MG63 (cell line): ENCODE measurements around the gene SRCIN1. TPM values are rescaled to one million over a fixed set of nuclear protein-coding genes. Genes with fewer than 3 reads are reported as not detected.
"Not testable (repeated sequence)": the region's sequence is repeated elsewhere in the genome, so short reads cannot be mapped to it uniquely, and the experiment has no call there.

Experiments
- DNase-seq: peaks from one replicate; pipeline ENCODE4 v3.0.0-alpha.2; 2020
- H3K27me3 ChIP-seq: fragments of 250-450 bp; sonication (Bioruptor Pico); 2 replicates; pipeline ENCODE4 v1.5.1; 2020; ENCODE audit warnings: mild to moderate bottlenecking, moderate library complexity
- H3K36me3 ChIP-seq: fragments of 250-450 bp; sonication (Bioruptor Pico); 2 replicates; pipeline ENCODE4 v1.5.1; 2020; ENCODE audit warnings: mild to moderate bottlenecking, moderate library complexity
- H3K4me3 ChIP-seq: fragments of 250-450 bp; sonication (Bioruptor Pico); 2 replicates; pipeline ENCODE4 v1.5.1; 2020; ENCODE audit warnings: mild to moderate bottlenecking, moderate library complexity
- H3K9me3 ChIP-seq: fragments of 250-450 bp; sonication (Bioruptor Pico); 2 replicates; pipeline ENCODE4 v1.5.1; 2020; ENCODE audit warnings: mild to moderate bottlenecking, moderate library complexity
- total RNA-seq: library from RNA; depleted of rRNA; stranded (reverse); fragments of >200 nt; shearing (Covaris generic); gene quantifications from 2 replicates; pipeline ENCODE4 v1.2.3, GENCODE V29; 2014; ENCODE audit warnings: low replicate concordance

Gene SRCIN1
- total RNA-seq, 1 experiment from 2014 or later, result 0.07 TPM

DNA sequence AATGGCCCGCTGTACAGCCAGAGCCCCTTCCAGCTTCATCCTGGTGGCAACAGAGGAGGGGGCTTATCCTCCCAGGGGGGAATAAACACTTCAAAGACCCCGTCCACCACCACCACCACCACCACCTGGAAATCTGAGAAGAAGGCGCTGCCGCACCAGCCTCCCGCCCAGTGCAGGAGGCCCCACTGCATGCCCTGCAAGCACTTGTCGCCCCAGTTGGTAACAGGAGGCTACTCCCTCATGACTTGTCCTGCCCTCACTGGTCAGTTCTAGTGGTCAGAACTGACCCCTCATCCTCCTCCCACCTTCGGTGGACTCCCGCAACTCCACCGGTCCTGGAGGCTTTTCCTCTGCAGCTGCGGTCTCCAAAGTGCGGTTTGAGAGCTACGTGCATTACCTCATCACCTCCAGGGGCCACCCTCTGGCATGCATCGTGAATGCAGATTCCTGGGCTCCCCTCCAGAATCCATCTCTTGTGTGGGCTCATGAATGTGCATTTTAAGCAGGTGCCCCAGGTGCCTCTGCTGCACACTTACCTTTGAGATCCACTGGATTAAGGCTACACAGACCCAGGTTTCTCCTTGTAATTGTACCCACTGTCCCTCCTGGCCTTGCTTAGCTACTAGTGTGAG lies 71.8 kb downstream of the SRCIN1 start:
- DNase-seq, result no peak
- Histone ChIP-seq H3K36me3 (no peaks in the 10 kb centered on the region), H3K9me3 (no peaks in the 10 kb centered on the region), H3K4me3 (no peak overlapping the region), H3K27me3 (peaks cover 2% of the 10 kb centered on the region; the same call in 1 of the 2 replicates)

DNA sequence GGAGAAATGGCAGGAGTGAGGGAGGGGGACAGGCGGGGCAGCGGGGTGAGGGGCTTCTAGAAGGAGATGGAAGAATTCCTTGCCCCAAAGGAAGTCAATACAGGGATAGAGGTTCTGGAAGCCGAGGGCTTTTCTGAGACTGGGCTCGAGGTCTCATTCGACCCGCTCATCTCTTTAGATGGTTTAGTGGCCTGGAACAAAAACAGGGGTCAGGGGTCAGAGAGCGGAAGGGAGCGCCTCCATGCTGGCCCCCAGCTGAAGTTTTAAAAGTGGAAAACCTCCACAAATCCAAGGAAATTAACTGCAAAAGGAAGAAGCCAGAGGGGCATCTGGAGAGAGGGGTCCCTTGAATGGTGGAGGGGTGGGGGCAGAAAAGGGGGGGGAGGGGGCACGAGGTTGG lies 72.5 kb downstream of the SRCIN1 start:
- no peaks in the 10 kb centered on the region for H3K36me3 ChIP-seq
- H3K9me3 ChIP-seq, result no peaks in the 10 kb centered on the region
- no peak for DNase-seq
- H3K4me3 ChIP-seq, result no peak overlapping the region
- peaks cover 2% of the 10 kb centered on the region; the same call in 1 of the 2 replicates for H3K27me3 ChIP-seq

DNA sequence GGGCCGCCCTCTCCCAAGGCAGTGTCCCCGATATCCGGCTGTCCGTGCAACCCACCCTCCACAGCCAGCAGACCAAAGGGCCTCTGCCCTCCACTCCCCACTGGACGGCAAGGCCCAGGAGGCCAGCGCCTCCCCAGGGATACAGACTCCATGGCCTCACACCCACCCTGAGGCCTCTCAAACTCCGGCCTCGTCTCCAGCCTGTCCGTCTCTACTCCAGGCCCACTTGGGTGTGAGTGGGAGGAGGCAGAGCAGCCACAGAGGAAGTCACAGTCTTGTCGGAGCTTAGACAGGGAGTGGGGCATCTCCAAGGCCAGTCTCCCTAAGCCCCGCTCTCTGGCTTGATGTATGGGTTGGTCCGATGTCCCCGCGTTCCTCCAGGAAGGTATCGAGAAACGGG lies 73.3 kb downstream of the SRCIN1 start:
- Histone ChIP-seq H3K4me3 (no peak overlapping the region), H3K9me3 (no peaks in the 10 kb centered on the region), H3K27me3 (peaks cover 2% of the 10 kb centered on the region; the same call in 1 of the 2 replicates), H3K36me3 (no peaks in the 10 kb centered on the region)
- DNase-seq, result no peak

DNA sequence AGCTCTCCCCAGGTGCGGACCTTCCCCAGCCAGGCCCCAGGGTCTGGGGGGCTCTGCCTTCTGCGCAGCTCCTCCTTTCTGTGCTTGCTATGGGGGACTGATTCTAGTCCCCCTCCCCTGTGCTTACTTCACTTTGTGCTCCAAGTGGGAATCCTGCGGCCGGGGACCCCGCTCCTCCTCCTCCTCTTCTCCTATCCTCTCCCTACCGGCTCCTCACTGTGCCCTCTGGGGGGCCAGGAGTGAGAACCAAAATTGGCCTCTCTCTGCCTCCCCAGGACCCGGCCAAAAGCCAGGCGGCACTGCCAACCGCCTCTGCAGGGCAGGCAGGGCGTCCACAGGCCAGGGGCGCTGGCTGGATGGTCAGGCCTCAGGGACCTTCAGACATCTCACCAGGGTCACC lies 74.0 kb downstream of the SRCIN1 start:
- H3K36me3 ChIP-seq, DNase-seq, H3K4me3 ChIP-seq, H3K9me3 ChIP-seq, H3K27me3 ChIP-seq: not testable (repeated sequence)

DNA sequence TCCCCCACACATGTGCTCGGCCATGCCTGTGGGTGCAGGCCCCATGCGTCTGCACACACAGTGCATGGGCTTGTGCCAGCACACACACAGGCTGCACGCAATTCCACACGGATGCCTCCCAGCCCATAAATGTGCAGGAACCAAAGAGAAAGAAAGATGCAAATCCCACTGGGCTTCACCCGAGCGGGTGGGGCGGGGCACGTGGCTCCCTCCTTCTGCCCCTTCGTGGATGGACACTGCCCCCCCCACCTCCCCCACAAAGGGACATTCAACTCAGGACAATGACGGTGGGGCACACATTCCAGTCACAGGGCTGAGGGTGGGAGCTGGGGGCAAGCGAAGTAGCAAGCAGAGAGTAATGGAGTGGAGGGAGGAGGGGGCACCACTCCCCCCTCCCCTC lies 74.9 kb downstream of the SRCIN1 start:
- DNase-seq, result not testable (repeated sequence)

DNA sequence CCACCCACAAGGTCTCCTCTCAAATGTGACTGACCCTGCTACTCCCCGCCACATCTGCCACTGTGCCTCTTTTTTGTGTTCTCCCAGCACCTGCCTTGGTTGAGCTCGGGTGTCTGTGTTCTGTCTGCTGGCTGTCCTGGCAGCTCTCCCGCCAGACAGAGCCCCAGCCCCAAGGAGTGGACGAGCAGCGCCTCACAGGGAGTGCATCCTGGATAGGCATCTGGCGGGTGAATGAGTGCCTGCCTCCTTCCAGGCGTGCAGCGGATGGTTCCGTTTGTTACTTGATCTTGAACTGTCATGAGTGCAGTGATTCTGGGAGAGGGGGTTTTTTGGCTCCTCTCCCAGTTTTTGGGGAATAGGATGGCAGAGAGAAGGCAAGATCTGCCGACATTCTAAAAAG lies 77.6 kb downstream of the SRCIN1 start:
- not testable (repeated sequence) for H3K27me3 ChIP-seq, H3K9me3 ChIP-seq, H3K4me3 ChIP-seq, DNase-seq, H3K36me3 ChIP-seq

More for the DNA sequence above, 74.9 kb downstream of the SRCIN1 start:
- H3K27me3 ChIP-seq, H3K36me3 ChIP-seq, H3K4me3 ChIP-seq, H3K9me3 ChIP-seq: not testable (repeated sequence)

DNA sequence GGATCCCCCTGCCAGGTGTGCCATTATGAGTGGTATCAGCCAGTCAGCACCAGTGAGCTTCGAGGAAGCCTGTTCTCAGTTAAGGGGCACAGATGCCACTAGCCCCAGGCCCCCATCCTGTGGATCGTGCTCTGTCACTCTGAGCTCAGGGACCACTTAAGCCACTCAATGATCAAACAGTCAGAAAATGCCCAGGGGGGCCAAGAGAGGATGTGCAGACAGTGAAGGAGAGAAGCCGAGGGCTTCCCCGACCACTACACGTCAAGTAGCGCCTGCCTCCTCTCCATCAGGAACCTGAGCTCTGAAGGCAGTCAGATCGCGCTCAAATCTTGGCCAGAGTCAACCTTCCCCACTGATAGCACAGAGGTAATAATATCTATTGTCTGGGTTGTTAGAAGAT lies 79.2 kb downstream of the SRCIN1 start:
- H3K27me3 ChIP-seq, H3K4me3 ChIP-seq, H3K36me3 ChIP-seq, DNase-seq, H3K9me3 ChIP-seq: not testable (repeated sequence)

DNA sequence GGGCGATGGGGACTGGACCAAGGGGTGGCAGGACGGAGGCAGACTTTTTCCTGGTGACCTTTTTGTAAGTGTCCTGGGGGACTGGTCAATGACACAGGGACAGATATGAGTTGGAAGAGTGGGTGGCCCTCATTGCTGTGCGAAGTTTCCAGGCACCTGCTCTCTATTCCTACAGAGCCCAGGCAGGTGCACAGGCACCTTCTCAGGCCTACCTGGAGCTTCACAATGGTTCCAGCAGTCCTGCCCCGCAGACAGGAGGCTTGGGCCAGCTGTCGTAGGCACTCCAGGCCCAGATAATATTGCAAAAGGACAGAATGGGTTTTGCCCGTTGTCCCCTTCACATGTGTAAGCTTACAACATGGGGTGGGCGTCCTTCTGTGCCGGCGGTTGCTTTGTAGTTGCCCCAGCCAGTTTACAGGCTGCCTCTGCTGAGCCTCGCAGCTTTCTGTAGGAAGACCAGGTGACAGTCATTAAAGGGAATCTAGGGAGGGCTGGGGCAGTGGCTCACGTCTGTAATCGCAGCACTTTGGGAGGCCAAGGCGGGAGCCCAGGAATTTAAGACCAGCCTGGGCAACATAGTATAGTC lies 93.2 kb downstream of the SRCIN1 start:
- no peak for DNase-seq
- Histone ChIP-seq H3K27me3 (no peaks in the 10 kb centered on the region), H3K36me3 (peaks cover 22% of the 10 kb centered on the region), H3K9me3 (no peaks in the 10 kb centered on the region), H3K4me3 (no peak overlapping the region)

DNA sequence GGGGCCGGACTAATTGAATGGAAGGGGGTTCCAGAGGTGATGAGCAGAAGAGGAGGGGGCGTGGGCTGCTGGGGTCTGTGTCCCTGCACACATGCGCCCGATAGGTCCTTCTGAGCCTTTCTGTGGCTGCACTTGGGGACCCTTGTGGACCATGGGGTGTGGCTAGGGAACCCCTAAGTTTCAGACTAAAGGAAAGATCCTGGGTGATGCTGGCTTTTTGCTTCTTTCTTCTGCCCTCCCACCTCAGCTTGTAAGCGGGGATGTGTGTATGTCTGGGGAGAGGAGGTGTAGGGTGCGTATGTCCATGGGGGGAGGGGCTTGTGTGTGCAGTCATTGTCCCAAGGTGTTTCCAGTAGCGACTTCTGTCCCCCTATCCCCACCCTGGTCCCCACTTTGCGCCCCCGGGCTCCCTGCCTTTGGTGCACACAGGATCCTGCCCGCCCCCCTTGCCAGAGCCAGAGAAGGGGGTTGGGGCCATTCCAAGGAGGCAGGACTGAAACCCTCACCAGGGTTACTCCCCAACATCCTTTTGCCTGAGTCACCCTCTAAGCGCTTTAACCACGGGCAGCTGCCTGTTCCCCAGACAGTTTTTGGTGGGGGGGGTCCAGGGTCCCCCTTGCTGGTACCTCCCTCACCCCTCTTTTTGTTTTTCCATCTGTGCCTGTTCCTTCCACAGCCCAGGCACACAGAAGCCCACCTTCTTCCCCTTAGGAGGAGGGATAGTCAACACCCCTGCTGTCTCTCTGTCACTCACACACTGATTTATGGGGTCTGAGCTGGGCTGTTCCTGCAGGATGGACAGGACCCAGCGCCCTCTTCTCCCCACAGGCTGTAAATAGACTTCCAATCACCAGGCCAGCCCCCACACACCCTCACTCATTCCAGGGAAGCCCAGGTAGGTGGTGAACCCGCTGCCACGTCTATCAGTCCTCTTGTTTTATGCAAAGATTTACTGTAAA lies 94.3 kb downstream of the SRCIN1 start:
- no peaks in the 10 kb centered on the region for H3K27me3 ChIP-seq
- peak; percentile 42 for DNase-seq
- no peaks in the 10 kb centered on the region for H3K9me3 ChIP-seq
- H3K4me3 ChIP-seq, result no peak overlapping the region
- peaks cover 33% of the 10 kb centered on the region for H3K36me3 ChIP-seq

DNA sequence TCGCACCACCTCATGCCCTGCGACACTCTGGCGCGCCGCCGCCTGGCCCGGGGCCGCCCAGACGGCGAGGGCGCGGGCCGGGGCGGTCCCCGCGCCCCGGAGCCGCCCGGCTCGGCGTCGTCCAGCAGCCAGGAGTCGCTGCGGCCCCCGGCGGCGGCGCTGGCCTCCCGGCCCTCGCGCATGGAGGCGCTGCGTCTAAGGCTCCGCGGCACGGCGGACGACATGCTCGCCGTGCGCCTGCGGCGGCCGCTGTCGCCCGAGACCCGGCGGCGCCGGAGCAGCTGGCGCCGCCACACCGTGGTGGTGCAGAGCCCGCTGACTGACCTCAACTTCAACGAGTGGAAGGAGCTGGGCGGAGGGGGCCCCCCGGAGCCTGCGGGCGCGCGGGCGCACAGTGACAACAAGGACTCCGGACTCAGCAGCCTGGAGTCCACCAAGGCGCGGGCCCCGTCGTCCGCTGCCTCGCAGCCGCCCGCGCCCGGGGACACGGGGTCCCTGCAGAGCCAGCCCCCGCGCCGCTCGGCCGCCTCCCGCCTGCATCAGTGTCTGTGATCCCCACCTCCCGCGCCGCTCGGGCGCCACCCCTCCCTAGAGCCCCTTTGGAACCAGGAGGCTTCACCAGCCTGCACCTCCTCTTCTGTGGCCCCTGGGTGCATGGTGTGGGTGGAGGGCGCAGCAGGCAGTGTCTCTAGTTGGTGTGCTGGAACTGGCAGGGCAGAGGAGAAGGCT lies 95.2 kb downstream of the SRCIN1 start:
- no peaks in the 10 kb centered on the region for H3K27me3 ChIP-seq
- H3K4me3 ChIP-seq, result no peak overlapping the region
- no peaks in the 10 kb centered on the region for H3K9me3 ChIP-seq
- H3K36me3 ChIP-seq, result peaks cover 42% of the 10 kb centered on the region
- no peak for DNase-seq

DNA sequence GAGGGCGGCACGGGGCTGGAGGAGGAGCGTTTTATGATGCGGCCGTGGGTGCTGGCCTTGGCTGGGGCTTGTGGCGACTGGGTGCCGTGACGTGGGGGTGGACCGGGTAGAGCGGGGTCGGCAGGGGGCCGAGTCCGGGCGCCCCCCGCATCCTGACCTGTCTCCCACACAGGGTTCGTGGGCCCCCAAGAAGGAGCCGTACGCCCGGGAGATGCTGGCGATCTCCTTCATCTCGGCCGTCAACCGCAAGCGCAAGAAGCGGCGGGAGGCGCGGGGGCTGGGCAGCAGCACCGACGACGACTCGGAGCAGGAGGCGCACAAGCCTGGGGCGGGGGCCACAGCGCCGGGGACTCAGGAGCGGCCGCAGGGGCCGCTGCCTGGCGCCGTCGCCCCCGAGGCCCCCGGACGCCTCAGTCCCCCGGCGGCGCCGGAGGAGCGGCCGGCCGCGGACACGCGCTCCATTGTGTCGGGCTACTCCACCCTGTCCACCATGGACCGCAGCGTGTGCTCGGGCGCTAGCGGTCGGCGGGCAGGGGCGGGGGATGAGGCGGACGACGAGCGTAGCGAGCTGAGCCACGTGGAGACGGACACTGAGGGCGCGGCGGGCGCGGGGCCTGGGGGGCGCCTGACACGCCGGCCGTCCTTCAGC lies 95.9 kb downstream of the SRCIN1 start:
- H3K27me3 ChIP-seq, result no peaks in the 10 kb centered on the region
- no peaks in the 10 kb centered on the region for H3K9me3 ChIP-seq
- peaks cover 43% of the 10 kb centered on the region for H3K36me3 ChIP-seq
- H3K4me3 ChIP-seq, result no peak overlapping the region
- DNase-seq, result no peak

DNA sequence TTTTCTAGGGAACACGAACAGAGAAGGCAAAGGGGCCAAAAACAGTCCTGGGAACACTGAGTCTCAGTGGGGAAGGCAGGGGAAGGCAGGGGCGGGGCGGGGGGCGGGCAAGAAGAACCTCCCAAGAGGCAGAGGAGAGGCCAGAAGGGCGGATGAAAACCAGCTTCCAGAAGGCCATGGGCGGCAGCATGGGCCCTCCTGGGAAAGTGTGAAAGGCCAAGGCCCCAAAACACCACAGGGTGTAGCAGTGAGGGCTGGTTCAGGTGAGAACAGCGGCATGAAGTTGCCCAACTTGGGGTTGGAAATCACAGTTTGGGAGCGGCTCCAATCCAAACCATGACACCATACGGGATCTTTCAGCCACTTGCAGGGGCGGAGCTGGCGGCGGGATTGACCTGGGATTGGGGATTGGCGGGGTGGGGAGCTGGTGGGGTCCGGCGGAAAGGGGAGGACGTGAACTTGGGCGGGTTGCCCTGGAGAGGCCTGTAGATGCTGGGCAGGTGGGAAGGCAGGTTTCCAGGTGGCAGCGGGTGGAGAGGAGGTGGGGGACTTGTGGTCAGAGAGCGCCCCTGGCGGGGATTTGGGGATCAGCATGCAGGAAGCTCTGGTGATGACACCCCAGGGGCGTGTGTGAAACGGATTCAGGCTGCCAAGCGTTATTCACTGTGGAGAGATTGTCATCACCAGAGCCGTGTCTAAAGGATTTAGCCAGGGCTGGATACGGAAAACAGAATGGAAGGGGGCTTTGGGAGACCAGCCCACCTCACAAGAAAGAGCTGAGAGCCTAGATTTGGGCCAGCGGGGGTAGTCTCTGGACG lies 96.6 kb downstream of the SRCIN1 start:
- Histone ChIP-seq H3K36me3 (peaks cover 49% of the 10 kb centered on the region), H3K4me3 (no peak overlapping the region), H3K27me3 (no peaks in the 10 kb centered on the region), H3K9me3 (no peaks in the 10 kb centered on the region)
- peak; percentile 60 for DNase-seq

DNA sequence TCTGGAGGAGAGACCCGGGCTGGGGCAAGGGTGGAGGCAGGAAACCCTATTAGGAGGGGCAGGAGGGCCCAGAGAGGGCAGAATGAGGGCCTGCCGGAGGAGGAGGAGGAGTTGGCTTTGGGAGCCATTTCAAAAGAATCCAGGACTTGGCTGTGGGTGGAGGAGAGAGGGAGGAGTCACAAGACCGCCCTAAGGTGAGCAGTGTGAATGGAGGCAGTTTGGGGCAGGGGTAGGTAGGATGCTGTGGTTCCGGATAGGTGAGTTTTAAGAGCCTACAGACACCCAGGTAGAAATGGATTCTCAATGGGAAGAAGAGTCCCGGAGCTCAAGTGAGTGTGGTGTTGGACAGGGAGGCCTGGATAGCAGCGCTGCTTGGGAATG lies 97.2 kb downstream of the SRCIN1 start:
- H3K9me3 ChIP-seq, result no peaks in the 10 kb centered on the region
- no peak for DNase-seq

DNA sequence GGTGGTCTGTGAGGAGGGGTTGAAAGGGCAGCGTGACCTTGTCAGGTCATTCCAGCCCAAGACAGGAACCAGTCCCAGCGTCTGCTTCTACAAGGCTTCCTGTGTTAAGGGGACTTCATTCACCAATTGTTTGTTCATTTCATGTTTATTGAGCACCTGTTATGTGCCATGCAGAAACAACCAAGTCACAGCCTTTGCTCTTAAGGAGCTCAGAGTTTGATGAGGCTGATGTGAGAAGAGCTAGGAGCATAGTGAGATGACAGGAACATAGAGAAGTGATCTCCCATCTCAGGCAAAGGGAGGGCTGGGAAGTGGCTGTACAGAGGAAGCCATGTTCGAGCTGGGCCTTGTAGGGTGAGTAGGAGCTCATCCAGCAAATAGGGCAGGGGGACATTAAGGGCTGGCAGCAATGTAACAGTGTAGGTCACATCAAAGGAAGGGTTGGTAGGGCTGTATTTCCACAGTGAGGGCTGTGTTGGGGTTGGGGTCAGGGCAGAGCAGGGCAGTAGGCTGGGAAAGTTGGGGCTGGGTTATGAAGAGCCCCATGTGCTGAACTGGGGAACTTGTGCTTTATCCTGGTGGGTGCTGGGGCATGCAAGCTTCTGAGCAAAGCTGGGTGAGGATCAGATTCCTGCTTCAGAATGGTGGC lies 97.7 kb downstream of the SRCIN1 start:
- Histone ChIP-seq H3K9me3 (no peaks in the 10 kb centered on the region), H3K4me3 (no peak overlapping the region), H3K36me3 (peaks cover 59% of the 10 kb centered on the region), H3K27me3 (no peaks in the 10 kb centered on the region)
- no peak for DNase-seq

More for the DNA sequence above, 97.2 kb downstream of the SRCIN1 start:
- H3K27me3 ChIP-seq, result no peaks in the 10 kb centered on the region
- H3K36me3 ChIP-seq, result peaks cover 55% of the 10 kb centered on the region
- no peak overlapping the region for H3K4me3 ChIP-seq

DNA sequence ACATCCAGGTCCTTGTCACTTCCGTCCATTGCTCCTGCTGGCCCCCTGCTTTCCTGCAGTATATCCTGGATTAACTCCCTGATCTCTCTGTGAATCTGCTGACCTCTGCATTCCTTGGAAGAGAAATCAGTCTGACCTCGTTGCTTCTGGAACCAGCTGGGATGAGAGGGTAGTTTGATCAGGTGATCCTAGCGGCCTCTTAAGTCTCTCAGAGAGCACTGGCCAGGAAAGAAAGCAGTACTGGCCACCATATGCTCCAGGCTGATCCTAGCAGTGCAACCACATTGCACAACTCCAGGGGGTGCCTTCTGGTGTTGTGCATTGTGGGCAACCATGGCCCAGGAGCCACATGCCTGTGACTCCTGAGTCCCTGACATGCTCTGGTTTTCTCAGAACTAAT lies 98.3 kb downstream of the SRCIN1 start:
- Histone ChIP-seq H3K9me3 (no peaks in the 10 kb centered on the region), H3K4me3 (no peak overlapping the region), H3K36me3 (peaks cover 62% of the 10 kb centered on the region), H3K27me3 (no peaks in the 10 kb centered on the region)
- DNase-seq, result no peak
